ENCODE measurements around the gene SERGEF. TPM values are rescaled to one million over a fixed set of nuclear protein-coding genes. Genes with fewer than 3 reads are reported as not detected.
"Not testable (repeated sequence)": the region's sequence is repeated elsewhere in the genome, so short reads cannot be mapped to it uniquely, and the experiment has no call there.

SERGEF gene
- total and polyA plus RNA-seq, 9 donors, result 42.0 to 76.3 (median 59.7) TPM

DNA sequence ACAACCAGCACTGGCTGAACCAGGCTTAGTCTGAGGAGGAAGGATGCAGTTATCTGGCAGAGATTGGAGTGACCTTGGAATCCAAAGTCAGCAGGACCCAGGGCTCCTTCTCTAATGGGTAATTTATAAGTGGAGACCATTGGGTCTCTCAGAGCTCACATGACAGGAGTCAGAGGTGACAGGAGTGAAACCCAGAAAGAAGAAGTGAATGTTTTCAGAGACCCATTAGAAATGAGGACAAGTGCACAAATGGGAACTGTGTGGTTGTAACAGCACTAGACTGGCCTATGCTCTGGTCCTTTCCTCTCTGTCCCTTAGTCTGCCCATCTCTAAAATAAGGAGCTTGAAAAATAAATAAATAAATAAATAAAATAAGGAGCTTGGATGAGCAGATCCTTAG, 107.4 kb downstream of the SERGEF start:
- intact Hi-C loops (cut with DNase I), result no loop called here
- Histone ChIP-seq H3K36me3 (no peaks in the 10 kb centered on the region), H3K4me3 (no peak overlapping the region), H3K4me1 (ENCODE audit: insufficient read depth) (no peaks in the 10 kb centered on the region), H3K27me3 (no peaks in the 10 kb centered on the region), H3K9me3 (no peaks in the 10 kb centered on the region), H3K27ac (no peak overlapping the region)
- TF ChIP-seq EP300 (IDR thresholded peaks at IDR 0.05) (no peak), POLR2A (IDR thresholded peaks at IDR 0.05) (no peak)
- TF ChIP-seq, protein P1, sequence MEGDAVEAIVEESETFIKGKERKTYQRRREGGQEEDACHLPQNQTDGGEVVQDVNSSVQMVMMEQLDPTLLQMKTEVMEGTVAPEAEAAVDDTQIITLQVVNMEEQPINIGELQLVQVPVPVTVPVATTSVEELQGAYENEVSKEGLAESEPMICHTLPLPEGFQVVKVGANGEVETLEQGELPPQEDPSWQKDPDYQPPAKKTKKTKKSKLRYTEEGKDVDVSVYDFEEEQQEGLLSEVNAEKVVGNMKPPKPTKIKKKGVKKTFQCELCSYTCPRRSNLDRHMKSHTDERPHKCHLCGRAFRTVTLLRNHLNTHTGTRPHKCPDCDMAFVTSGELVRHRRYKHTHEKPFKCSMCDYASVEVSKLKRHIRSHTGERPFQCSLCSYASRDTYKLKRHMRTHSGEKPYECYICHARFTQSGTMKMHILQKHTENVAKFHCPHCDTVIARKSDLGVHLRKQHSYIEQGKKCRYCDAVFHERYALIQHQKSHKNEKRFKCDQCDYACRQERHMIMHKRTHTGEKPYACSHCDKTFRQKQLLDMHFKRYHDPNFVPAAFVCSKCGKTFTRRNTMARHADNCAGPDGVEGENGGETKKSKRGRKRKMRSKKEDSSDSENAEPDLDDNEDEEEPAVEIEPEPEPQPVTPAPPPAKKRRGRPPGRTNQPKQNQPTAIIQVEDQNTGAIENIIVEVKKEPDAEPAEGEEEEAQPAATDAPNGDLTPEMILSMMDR (IDR thresholded peaks at IDR 0.05), result no peak
- no peak for DNase-seq

DNA sequence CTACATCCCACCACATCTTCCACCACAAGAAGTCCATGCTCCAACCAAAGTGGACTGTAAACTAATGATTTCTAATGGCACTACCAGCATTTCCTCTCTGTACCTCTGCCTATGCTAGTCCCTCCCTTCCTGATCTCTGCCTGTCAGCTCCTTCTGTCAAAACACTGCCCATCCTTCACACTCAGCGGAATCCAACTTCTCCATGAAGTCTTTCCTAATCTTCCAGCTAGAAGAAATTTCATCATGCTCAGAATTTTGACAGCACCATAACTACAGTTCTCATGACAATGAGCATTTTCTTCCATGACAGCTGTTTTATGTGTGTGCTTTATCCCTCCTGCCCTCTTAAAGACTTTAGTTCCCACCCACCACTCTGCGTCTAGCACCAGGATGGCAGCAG, 111.4 kb downstream of the SERGEF start:
- no peak for DNase-seq
- no peaks in the 10 kb centered on the region for H3K36me3 ChIP-seq
- H3K4me3 ChIP-seq, result no peak overlapping the region
- H3K27ac ChIP-seq, result no peak overlapping the region
- H3K4me1 ChIP-seq (ENCODE audit: insufficient read depth), result no peaks in the 10 kb centered on the region
- no peaks in the 10 kb centered on the region for H3K27me3 ChIP-seq
- TF ChIP-seq POLR2A (IDR thresholded peaks at IDR 0.05) (no peak), EP300 (IDR thresholded peaks at IDR 0.05) (no peak)
- TF ChIP-seq, protein P1 (IDR thresholded peaks at IDR 0.05), result no peak
- no peaks in the 10 kb centered on the region for H3K9me3 ChIP-seq
- 97 to 98% (median 97%) methylated on average over 2 of the region's 2 CpGs for WGBS, 3 donors
- intact Hi-C loops (cut with DNase I), result no loop called here

DNA sequence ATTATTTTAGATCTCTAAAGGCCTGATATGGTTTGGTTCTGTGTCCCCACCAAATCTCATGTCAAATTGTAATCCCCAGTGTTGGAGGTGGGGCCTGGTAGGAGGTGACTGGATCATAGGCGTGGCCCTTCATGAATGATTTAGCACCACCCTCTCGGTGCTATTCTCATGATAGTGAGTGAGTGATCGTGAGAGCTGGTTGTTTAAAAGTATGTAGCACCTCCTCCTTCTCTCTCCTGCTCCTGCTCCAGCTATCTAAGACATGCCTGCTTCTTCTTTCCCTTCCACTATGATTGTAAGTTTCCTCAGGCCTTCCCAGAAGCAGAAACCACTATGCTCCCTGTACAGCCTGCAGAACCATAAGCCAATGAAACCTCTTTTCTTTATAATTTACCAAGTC, 114.1 kb downstream of the SERGEF start:
- DNase-seq, result no peak
- 67 to 72% (median 69%) methylated on average over 3 of the region's 3 CpGs for WGBS, 3 donors
- TF ChIP-seq EP300 (IDR thresholded peaks at IDR 0.05) (no peak), POLR2A (IDR thresholded peaks at IDR 0.05) (no peak)
- TF ChIP-seq, protein P1 (IDR thresholded peaks at IDR 0.05), result no peak
- Histone ChIP-seq H3K27me3 (no peaks in the 10 kb centered on the region), H3K4me1 (ENCODE audit: insufficient read depth) (no peaks in the 10 kb centered on the region), H3K36me3 (no peaks in the 10 kb centered on the region), H3K27ac (no peak overlapping the region), H3K9me3 (no peaks in the 10 kb centered on the region), H3K4me3 (no peak overlapping the region)
- intact Hi-C loops (cut with DNase I), result no loop called here

DNA sequence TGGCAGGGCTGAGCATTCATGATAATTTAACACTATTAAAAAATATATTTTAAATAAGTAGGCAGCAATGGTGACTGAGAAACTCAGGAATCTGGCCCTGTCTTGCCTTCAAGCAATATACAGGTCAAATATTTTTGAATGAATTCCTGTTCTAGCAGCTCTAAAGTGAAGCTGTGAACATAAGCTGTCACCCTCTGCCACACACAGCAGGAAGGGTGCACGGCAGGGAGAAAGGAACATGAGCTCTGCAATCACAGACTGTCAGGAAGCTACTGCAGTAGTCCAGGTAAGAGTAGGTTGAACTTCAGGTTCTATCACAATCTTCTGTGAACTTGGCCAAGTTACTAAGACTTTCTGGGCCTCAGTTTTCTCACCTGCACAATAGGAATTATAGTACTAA, 114.8 kb downstream of the SERGEF start:
- TF ChIP-seq POLR2A (IDR thresholded peaks at IDR 0.05), result no peak
- TF ChIP-seq, protein P1 (IDR thresholded peaks at IDR 0.05), result no peak
- WGBS, 3 donors, result 82 to 95% (median 83%) methylated on average over 1 of the region's 1 CpG
- no peak for DNase-seq
- Histone ChIP-seq H3K4me3 (no peak overlapping the region), H3K27me3 (no peaks in the 10 kb centered on the region), H3K9me3 (no peaks in the 10 kb centered on the region), H3K27ac (no peak overlapping the region), H3K36me3 (no peaks in the 10 kb centered on the region), H3K4me1 (ENCODE audit: insufficient read depth) (no peaks in the 10 kb centered on the region)
- intact Hi-C loops (cut with DNase I), result no loop called here

DNA sequence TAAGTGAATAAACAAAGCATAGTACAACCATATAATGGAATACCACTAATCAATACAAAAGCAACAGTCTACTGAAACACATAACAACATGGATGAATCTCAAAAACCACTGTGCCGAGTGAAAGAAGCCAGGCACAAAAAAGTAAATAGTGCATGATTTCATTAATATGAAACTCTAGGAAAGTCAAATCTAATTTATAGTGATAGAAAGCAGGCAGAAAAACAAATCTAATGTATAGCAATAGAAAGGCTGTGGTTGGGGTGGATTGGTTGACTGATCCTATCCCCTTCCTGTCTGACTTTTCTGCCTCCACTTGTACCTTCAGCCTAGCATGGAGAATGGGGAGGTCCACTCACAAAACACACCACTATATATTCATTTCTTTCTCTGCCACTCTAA, 115.4 kb downstream of the SERGEF start:
- no peak overlapping the region for H3K27ac ChIP-seq
- no peak for DNase-seq
- intact Hi-C loops (cut with DNase I), result no loop called here
- H3K9me3 ChIP-seq, result no peaks in the 10 kb centered on the region
- no peaks in the 10 kb centered on the region for H3K4me1 ChIP-seq (ENCODE audit: insufficient read depth)
- no peaks in the 10 kb centered on the region for H3K36me3 ChIP-seq
- TF ChIP-seq, protein P1 (IDR thresholded peaks at IDR 0.05), result no peak
- TF ChIP-seq POLR2A (IDR thresholded peaks at IDR 0.05) (no peak), EP300 (IDR thresholded peaks at IDR 0.05) (no peak)
- no peaks in the 10 kb centered on the region for H3K27me3 ChIP-seq
- no peak overlapping the region for H3K4me3 ChIP-seq
- WGBS, 3 donors, result 95 to 100% (median 98%) methylated on average over 1 of the region's 1 CpG

DNA sequence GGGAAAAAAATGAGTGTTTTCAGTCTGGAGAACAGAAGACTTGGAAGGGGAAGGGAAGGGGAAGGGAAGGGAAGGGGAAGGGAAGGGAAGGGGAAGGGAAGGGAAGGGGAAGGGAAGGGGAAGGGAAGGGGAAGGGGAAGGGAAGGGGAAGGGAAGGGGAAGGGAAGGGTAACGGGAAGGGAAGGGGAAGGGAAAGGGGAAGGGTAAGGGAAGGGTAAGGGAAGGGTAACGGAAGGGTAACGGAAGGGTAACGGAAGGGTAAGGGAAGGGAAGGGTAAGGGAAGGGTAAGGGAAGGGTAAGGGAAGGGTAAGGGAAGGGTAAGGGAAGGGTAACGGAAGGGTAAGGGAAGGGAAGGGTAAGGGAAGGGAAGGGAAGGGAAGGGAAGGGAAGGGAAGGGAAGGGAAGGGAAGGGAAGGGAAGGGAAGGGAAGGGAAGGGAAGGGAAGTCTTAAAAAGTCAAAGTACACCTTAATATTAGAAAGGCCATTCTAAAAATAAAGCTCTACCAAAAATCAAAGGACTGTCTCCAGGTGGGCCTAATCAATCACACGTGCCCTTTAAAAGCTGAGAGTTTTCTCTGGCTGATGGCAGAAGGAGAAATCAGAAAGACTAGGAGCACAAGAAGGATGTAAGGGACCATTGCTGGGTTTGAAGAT, 116.2 kb downstream of the SERGEF start:
- H3K9me3 ChIP-seq; intact Hi-C loops (cut with DNase I); DNase-seq; H3K4me3 ChIP-seq; H3K27ac ChIP-seq; H3K36me3 ChIP-seq; H3K4me1 ChIP-seq (ENCODE audit: insufficient read depth); H3K27me3 ChIP-seq: not testable (repeated sequence)
- 91 to 98% (median 94%) methylated on average over 5 to 6 of the region's 6 CpGs for WGBS, 3 donors

All from ovary (tissue), 9 donors.